Tibial nerve (tissue), 4 donors: ENCODE data around the gene SLC5A10.

Experiments used
- EP300 ChIP-seq, 2 donors: sonication (generic); formaldehyde crosslinking; IDR thresholded peaks; one replicate each; pipeline ENCODE4 v1.6.1; 2017; ENCODE audit warnings: antibody characterized with exemption in 2 of 2, mild to moderate bottlenecking in 1 of 2
- TF ChIP-seq, protein P1 (sequence below), 5 experiments: fragments of 200-600 bp in 3 of 5; fragments of 450-650 bp in 2 of 5; sonication (generic) in 3 of 5; IDR thresholded peaks; one replicate each; pipeline ENCODE4 v1.5.1; 2016 to 2019; ENCODE audit warnings: antibody characterized with exemption in 5 of 5, mild to moderate bottlenecking in 3 of 5, moderate library complexity in 2 of 5

GRCh38 chr17:18971801-18972200, 19.8 kb downstream of the SLC5A10 start:
- TF ChIP-seq, protein P1, sequence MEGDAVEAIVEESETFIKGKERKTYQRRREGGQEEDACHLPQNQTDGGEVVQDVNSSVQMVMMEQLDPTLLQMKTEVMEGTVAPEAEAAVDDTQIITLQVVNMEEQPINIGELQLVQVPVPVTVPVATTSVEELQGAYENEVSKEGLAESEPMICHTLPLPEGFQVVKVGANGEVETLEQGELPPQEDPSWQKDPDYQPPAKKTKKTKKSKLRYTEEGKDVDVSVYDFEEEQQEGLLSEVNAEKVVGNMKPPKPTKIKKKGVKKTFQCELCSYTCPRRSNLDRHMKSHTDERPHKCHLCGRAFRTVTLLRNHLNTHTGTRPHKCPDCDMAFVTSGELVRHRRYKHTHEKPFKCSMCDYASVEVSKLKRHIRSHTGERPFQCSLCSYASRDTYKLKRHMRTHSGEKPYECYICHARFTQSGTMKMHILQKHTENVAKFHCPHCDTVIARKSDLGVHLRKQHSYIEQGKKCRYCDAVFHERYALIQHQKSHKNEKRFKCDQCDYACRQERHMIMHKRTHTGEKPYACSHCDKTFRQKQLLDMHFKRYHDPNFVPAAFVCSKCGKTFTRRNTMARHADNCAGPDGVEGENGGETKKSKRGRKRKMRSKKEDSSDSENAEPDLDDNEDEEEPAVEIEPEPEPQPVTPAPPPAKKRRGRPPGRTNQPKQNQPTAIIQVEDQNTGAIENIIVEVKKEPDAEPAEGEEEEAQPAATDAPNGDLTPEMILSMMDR (IDR thresholded peaks at IDR 0.05) = no peak
- no peak for TF ChIP-seq EP300 (IDR thresholded peaks at IDR 0.05)
